Pulmonary artery endothelial cell (primary cell): Measurements from ENCODE around the gene CA12. TPM values are rescaled to one million over a fixed set of nuclear protein-coding genes. Genes with fewer than 3 reads are reported as not detected.

Experiments
- DNase-seq: peaks from one replicate; pipeline ENCODE4 v3.0.0-alpha.2; 2011; ENCODE audit warnings: low read depth, low spot score
- total RNA-seq: library from RNA; depleted of rRNA; stranded (reverse); fragments of >200 nt; gene quantifications from 2 replicates; pipeline ENCODE4 v1.2.3, GENCODE V29; 2014

Gene CA12
- total RNA-seq, 1 donor from 2014 or later: 2.0 TPM

GRCh38 chr15:63402498-63403253 lies 21.0 kb upstream of the CA12 start:
- DNase-seq: no peak

- no peak for DNase-seq
Observed at GRCh38 chr15:63401714-63402497, 20.3 kb upstream of the CA12 start.

- DNase-seq: no peak
Observed at GRCh38 chr15:63401078-63401477, 19.4 kb upstream of the CA12 start.

GRCh38 chr15:63398456-63398855 lies 16.8 kb upstream of the CA12 start:
- no peak for DNase-seq

- DNase-seq: no peak
Observed at GRCh38 chr15:63396152-63396928, 14.7 kb upstream of the CA12 start.

- no peak for DNase-seq
Observed at GRCh38 chr15:63395730-63396151, 14.1 kb upstream of the CA12 start.

GRCh38 chr15:63392361-63393009 lies 10.8 kb upstream of the CA12 start:
- DNase-seq: no peak

- no peak for DNase-seq
Observed at GRCh38 chr15:63391669-63392360, 10.2 kb upstream of the CA12 start.

GRCh38 chr15:63390689-63391088 lies 9.0 kb upstream of the CA12 start:
- no peak for DNase-seq

GRCh38 chr15:63389902-63390670 lies 8.4 kb upstream of the CA12 start:
- DNase-seq: no peak

GRCh38 chr15:63388511-63388910 lies 6.9 kb upstream of the CA12 start:
- no peak for DNase-seq

GRCh38 chr15:63387748-63388493 lies 6.3 kb upstream of the CA12 start:
- DNase-seq: no peak

- DNase-seq: no peak
Observed at GRCh38 chr15:63385911-63386531, 4.4 kb upstream of the CA12 start.

- no peak for DNase-seq
Observed at GRCh38 chr15:63384906-63385305, 3.3 kb upstream of the CA12 start.

- no peak for DNase-seq
Observed at GRCh38 chr15:63382966-63383710, 1.5 kb upstream of the CA12 start.

- DNase-seq: no peak
Observed at GRCh38 chr15:63380808-63381282, 801 bp downstream of the CA12 start.

- DNase-seq: no peak
Observed at GRCh38 chr15:63380151-63380807, 1.4 kb downstream of the CA12 start.
